ENCODE data around the gene ZNF600.

DNA sequence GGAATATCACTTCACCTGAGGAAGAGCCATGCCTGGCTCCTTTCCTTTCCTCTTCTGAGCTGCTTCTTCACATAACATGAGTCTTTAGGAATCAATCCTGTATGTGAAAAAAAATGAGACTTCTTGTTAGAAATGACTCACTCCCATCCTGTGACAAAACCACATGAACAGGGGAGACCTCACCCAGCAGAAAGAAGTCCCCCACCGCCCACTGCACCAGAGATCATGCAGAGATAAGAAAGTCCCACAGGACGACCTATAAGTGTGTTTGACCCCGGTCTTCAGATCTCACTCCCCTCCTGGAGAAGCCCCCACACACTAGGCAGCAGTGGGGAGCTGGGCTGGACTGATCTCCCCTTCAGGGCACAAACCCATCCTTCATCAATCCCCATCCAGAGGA is 7.8 kb downstream of the ZNF600 start:
- TF ChIP-seq, protein P1, sequence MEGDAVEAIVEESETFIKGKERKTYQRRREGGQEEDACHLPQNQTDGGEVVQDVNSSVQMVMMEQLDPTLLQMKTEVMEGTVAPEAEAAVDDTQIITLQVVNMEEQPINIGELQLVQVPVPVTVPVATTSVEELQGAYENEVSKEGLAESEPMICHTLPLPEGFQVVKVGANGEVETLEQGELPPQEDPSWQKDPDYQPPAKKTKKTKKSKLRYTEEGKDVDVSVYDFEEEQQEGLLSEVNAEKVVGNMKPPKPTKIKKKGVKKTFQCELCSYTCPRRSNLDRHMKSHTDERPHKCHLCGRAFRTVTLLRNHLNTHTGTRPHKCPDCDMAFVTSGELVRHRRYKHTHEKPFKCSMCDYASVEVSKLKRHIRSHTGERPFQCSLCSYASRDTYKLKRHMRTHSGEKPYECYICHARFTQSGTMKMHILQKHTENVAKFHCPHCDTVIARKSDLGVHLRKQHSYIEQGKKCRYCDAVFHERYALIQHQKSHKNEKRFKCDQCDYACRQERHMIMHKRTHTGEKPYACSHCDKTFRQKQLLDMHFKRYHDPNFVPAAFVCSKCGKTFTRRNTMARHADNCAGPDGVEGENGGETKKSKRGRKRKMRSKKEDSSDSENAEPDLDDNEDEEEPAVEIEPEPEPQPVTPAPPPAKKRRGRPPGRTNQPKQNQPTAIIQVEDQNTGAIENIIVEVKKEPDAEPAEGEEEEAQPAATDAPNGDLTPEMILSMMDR (optimal IDR thresholded peaks at IDR 0.05 in 1 of 3, IDR thresholded peaks at IDR 0.05 in 1 of 3, conservative IDR thresholded peaks at IDR 0.05 in 1 of 3; ENCODE audit: extremely low read depth in 1 of 3, insufficient read depth in 2 of 3, low read length in 3 of 3): no peak
- no peak for TF ChIP-seq EZH2 (IDR thresholded peaks at IDR 0.05; ENCODE audit: low read length)
